Mammary epithelial cell (primary cell): ENCODE results near the gene SERPINB8.

Experiments
- CTCF ChIP-seq, 2 donors: IDR thresholded peaks in 1 of 2; conservative IDR thresholded peaks in 1 of 2; 2 replicates each; pipeline ENCODE4 v1.5.1; 2011 to 2012; ENCODE audit warnings: inconsistent platforms in 2 of 2, low read length in 2 of 2, mild to moderate bottlenecking in 2 of 2, control low read depth in 1 of 2, low read depth in 1 of 2; ENCODE audit not compliant: insufficient read depth in 1 of 2; ENCODE audit errors: extremely low read depth in 1 of 2
- EZH2 ChIP-seq: IDR thresholded peaks from 2 replicates; pipeline ENCODE4 v1.6.1; 2012; ENCODE audit warnings: low read length, inconsistent platforms, borderline replicate concordance

GRCh38 chr18:64027931-64028695, 58.2 kb downstream of the SERPINB8 start:
- TF ChIP-seq CTCF (conservative IDR thresholded peaks at IDR 0.05 in 1 of 2, IDR thresholded peaks at IDR 0.05 in 1 of 2; ENCODE audit: extremely low read depth in 1 of 2, insufficient read depth in 1 of 2, low read depth in 1 of 2, low read length in 2 of 2): no peak
- no peak for TF ChIP-seq EZH2
